GM18870 (cell line): ENCODE measurements around the gene IDUA.
"Not testable (repeated sequence)": the region's sequence is repeated elsewhere in the genome, so short reads cannot be mapped to it uniquely, and the experiment has no call there.

Experiments
- ATAC-seq: cut with Tn5 transposase; IDR thresholded peaks from one replicate; pipeline ENCODE4 v1.9.1; 2021; ENCODE audit warnings: moderate library complexity; ENCODE audit not compliant: unreplicated experiment

The IDUA gene

DNA sequence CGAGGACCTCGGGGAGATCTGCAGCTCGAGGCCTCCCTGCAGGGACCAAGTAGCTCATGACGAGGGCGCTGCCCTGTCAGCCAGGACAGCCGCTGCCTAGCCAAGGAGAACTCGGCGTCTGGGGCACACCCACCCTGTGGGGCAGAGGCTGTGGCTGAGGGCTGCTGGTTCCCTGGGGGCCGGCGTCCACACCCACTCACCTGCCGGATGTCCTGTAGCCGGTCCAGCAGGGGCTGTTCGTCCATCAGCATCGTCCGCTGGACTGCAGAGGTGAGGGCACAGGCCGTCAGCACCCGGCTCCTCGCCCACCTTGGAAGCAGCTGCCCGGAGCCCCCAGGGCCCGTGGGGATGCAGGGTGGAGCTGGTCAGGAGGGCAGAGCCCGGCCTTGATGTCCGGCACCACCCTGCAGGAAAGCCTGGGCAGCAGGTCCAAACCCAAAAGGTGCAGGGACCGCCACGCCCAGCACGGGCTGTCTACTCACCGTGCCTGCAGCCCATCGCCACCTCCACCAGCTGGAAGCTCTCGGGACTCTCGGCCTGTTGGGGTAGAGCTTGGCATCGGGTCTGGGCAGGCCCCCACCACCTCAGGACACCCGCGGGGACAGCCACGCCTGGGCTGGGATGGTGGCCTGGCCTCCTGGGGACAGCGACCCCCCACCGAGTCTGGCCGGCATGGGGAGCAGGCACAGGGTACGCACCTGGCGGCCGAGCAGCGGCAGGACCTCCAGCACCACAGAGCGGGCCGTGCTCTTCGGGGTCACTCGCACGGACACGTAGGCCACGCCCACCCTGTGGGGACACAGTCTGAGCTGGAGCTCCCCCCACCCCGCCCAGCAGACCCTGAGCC lies 20.4 kb upstream of the IDUA start:
- no peak for ATAC-seq

- no peak for ATAC-seq
Measured at GRCh38 chr4:967113-968104, 19.4 kb upstream of the IDUA start.

DNA sequence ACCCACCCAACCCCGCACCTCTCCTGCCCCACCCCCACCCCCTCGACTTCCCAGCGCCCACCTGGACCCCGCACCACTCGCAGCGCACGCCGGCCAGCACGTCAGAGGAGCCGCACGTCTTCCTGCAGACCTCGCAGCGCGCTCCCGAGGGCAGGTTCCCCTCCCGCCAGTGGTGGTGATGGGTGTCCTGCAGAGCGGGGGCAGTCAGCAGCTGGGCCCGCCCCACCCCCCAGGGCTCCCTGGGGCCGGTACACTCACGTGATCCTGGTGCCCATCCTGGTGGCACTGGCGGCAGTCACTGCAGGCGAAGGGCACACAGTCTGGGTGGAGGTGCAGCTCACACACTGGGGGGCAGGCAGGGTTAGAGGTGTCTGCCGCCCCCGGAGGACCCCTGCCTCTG lies 18.6 kb upstream of the IDUA start:
- ATAC-seq, result no peak

GRCh38 chr4:968621-969394 lies 18.0 kb upstream of the IDUA start:
- no peak for ATAC-seq

DNA sequence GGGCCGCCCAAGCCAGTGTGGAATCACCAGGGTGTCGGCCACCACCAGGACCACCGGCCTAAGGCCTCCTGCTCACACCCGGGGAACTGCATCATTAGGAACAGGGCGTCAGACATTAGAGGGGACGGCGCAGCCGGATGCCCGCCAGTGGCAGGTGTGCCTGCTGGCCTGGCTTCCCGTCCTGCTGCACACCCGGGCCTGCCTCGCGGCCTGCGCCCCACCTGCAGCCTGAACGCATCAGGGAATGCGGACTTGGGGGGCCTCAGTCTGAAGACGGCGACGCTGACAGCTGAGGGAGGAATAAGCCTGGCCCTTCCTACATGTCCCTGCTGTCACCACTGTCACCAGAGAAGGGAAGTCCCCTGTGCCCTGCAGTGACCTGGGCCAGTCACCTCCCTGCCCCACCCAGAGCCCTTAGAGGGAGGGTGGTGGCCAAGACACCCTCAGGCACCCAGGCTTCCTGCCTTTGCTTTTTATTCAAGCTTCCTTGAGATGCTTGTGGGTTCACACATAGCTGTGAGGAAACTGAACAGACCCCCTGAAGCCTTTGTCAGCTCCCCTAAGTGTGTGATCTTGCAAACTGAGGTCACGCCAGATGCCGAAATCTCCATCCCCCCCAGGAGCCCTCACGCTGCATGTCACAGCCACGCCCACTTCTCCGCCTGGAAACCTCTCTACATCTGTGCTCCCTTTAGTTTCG lies 16.6 kb upstream of the IDUA start:
- ATAC-seq, result no peak

- no peak for ATAC-seq
Measured at GRCh38 chr4:970854-971520, 15.9 kb upstream of the IDUA start.

DNA sequence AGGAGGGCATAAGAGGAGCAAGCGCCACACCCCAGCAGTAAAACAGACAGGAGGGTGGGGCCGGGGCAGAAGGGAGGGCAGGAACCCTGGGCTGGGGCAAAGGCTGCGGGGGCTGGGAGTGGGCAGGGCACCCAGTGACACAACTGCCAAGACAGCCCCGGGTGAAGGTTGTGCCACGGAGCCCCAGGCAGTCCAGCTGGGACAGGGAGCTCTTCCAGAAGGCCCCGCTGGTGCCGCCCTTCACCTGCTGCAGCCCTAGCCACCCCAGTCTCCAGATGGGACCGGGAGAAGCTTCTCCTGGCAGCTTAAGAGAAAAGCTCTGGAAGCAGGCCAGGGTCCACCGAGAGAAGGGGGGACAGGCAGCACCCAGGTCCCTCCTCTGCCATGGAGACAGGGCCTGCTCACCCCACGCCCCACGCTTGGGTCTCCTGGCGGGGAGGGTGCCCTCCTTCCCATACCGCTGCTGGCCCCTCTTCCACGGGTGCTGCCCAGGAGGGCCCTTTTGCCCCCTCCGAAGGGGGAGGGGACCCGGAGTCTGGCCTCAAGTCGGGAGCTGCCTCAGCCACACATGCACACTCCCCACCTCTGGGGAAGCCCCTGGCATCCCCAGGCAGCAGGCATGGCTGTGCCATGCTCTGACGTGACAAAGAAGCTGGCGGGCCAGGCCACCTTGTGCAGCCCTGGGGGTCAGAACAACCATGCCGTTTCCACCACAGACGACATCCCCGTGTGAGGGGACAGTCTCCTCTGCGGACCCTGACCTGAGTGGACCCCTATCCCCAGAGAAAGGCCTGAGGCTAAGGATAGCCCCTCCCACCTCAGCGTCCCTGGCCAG lies 15.0 kb upstream of the IDUA start:
- no peak for ATAC-seq

DNA sequence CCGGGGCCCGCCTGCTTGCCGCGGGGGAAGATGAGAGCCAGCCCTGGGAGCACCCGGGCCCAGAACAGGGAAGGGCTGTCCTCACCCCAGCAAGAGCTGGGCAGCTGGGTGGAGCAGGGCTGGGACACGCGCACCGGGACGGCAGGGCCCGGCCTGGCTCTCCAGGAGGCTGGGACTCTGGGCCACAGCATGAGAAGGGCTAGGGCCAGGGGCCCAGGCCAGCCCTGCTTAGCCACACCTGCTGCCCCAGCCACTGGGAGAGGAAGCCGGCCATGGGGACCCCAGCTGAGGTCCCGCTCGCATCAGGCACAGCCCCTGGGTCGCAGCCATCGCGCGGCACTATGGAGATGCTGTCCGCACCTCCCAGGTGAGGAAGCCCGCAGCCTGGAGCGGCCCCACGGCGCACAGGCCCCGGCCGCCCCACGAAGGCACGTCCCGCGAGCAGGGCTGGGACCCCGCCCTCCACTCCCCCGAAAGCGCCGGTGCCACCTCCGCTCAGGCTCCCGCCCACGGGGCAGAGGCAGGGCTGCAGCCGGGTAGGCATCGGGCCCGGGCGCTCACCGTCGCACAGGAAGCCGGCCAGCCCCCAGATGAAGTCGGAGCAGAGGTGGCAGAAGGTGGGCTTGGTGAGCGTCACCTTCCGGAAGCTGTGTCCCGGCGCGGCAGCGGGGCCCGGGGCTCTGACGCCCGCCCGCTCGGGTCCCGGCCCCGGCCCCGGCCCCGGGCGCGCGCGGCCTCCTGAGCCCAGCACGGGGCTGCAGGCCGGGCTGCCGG lies 14.0 kb upstream of the IDUA start:
- ATAC-seq, result no peak

DNA sequence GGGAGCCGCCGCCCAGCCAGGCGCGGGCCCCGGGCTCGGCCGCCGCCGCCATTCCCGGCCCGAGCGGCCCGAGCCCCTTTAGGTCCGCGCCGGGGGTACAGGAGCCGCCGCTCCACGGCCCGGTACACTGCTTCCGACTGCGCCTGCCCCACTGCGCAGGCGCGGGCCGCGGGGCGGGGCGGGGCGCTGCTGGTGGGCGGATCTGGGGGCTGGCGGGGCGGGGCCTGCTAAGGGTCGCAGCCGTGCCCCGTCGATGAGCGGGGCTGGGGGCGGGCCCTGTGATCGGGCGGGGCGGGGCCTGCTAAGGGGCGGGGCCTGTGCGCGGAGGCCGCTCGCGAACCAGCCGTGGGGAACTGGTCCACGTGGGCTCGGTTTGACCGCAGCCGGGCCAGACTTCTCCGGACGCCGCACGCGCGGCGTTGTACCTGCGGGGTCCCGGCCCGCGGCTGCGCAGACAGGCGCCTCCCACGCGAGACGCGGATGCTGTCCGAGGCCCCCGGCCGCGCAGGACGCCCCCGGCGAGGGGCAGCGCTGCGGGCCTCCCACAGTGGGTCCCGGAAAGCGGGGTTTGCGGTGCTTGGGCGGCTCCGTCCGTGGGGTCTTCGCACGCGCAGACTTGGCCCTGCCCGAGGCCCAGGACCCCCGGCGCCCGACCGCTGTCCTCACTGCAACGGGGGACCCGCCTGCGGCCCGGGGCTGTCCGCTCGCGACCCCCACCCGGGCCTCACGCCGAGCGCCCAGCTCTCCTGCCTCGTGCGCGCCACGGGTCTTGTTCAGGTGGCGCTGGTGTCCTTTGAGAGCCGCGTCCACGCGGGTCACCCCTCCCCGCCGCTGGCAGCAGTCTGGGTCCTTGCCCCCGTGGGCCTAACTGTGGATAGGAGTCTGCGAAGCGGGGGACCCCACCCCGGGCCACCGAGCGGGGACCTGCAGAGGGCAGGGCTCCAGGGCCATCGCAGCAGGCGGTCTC lies 13.1 kb upstream of the IDUA start, which contains the start of gene DGKQ:
DGKQ (minus strand) TSS at position 139 of the 967 bp plus-strand sequence; CDS start at position 52, 87 bp downstream.
- no peak for ATAC-seq

- ATAC-seq, result no peak
Measured at GRCh38 chr4:974668-975067, 12.2 kb upstream of the IDUA start.

- ATAC-seq, result not testable (repeated sequence)
Measured at GRCh38 chr4:976016-976415, 10.8 kb upstream of the IDUA start.

- no peak for ATAC-seq
Measured at GRCh38 chr4:978957-979701, 7.7 kb upstream of the IDUA start.

DNA sequence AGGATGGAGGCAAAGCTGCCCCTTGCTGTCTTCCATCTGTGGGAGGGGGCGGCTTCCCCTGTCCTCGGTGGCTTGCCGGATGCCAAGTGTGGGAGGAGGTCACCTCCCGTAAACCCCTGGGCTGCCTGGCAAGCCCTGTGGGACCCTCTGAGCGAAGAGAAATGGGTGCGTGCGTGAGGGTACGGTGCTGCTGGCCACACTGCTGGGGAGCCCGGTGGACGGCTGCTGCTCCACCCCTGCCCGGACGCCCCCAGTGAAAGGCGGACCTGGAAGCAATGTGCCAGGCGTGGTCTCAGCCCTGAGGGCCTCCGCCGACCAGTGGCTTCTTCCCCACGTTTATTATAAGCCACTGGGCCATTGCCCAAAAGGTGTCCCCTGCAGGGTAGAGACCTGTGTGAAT lies 4.6 kb upstream of the IDUA start:
- no peak for ATAC-seq

DNA sequence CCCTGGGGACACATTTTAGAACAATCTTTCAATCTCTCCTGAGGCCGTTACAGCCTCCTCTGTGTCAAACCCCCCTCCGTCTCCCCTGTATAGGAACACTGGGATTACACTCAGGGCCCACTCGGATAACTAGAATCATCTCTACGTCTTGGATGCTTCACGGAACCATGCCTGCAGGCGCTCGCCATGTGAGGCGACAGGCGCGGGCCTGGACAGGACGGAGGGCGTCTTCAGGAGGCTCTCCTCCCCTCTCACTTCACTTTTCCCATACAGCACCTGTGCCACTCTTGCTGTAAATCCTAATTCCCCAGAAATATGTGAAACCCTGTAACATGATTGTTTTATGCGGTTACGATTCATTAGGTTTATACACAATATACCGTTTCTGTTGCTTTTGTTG lies 4.0 kb upstream of the IDUA start:
- ATAC-seq, result no peak

DNA sequence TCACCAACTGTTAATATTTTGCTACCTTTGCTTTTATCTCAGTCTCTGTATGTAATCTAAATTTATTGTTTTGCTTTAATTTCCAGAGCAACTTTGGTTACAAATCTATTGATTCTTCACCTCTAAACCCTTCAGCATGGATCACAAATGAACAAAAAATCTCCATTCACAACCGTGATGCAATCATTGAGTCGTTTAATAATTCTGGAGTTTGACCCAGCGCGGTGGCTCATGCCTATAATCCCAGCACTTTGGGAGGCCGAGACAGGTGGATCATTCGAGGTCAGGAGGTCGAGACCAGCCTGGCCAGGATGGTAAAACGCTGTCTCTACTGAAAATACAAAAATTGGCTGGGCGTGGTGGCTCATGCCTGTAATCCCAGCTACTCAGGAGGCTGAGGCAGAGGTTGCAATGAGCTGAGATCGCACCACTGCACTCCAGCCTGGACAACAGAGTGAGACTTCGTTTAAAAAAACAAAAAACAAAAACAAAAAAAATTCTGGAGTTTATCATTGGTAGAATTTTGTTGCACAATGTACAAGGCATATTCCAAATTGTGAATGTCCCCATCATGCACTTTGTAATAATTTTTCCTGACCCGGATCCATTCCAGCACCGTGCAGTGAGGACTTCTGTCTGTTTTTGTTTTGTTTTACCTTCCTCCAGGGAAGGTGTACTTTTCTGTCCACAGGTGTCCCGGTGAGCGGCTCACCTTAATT lies 2.3 kb upstream of the IDUA start:
- ATAC-seq, result no peak
